BE2C (cell line): ENCODE data around the gene GALNT12.

Experiments used
- DNase-seq: peaks from one replicate; pipeline ENCODE4 v3.0.0-alpha.2; 2020
- H3K27me3 ChIP-seq: fragments of 250-450 bp; sonication (Bioruptor Pico); 2 replicates; pipeline ENCODE4 v1.5.1; 2020; ENCODE audit warnings: mild to moderate bottlenecking
- H3K36me3 ChIP-seq: fragments of 250-450 bp; sonication (Bioruptor Pico); 2 replicates; pipeline ENCODE4 v1.5.1; 2020; ENCODE audit warnings: mild to moderate bottlenecking
- H3K4me1 ChIP-seq: fragments of 250-450 bp; sonication (Bioruptor Pico); 2 replicates; pipeline ENCODE4 v1.5.1; 2020
- H3K4me3 ChIP-seq: 2 replicates; pipeline ENCODE4 v1.5.1; 2011; ENCODE audit warnings: low read depth, low read length
- H3K9me3 ChIP-seq: fragments of 250-450 bp; sonication (Bioruptor Pico); 2 replicates; pipeline ENCODE4 v1.5.1; 2020
- CTCF ChIP-seq: IDR thresholded peaks from 2 replicates; pipeline ENCODE4 v1.5.1; 2012; ENCODE audit warnings: mild to moderate bottlenecking, low read depth, low read length

The GALNT12 gene

GRCh38 chr9:98798254-98798653 lies 9.2 kb upstream of the GALNT12 start:
- Histone ChIP-seq H3K27me3 (peaks cover 5% of the 10 kb centered on the region), H3K4me3 (no peak overlapping the region), H3K36me3 (no peaks in the 10 kb centered on the region), H3K9me3 (peaks cover 4% of the 10 kb centered on the region; the same call in 1 of the 2 replicates), H3K4me1 (no peaks in the 10 kb centered on the region)
- DNase-seq, result no peak
- TF ChIP-seq CTCF, result no peak

GRCh38 chr9:98801561-98801960 lies 5.9 kb upstream of the GALNT12 start:
- H3K4me3 ChIP-seq, result no peak overlapping the region
- no peak for DNase-seq
- peaks cover 34% of the 10 kb centered on the region for H3K27me3 ChIP-seq
- no peaks in the 10 kb centered on the region for H3K36me3 ChIP-seq
- H3K4me1 ChIP-seq, result no peaks in the 10 kb centered on the region
- no peak for TF ChIP-seq CTCF
- peaks cover 4% of the 10 kb centered on the region; the same call in 1 of the 2 replicates for H3K9me3 ChIP-seq

- H3K4me1 ChIP-seq, result no peaks in the 10 kb centered on the region
- no peaks in the 10 kb centered on the region for H3K36me3 ChIP-seq
- H3K27me3 ChIP-seq, result peaks cover 38% of the 10 kb centered on the region
- no peak overlapping the region for H3K4me3 ChIP-seq
- peaks cover 4% of the 10 kb centered on the region; the same call in 1 of the 2 replicates for H3K9me3 ChIP-seq
- no peak for DNase-seq
- no peak for TF ChIP-seq CTCF
Measured at GRCh38 chr9:98801969-98802371, 5.5 kb upstream of the GALNT12 start.

- Histone ChIP-seq H3K4me3 (no peak overlapping the region), H3K36me3 (no peaks in the 10 kb centered on the region), H3K27me3 (peaks cover 59% of the 10 kb centered on the region), H3K9me3 (no peaks in the 10 kb centered on the region), H3K4me1 (no peaks in the 10 kb centered on the region)
- TF ChIP-seq CTCF, result no peak
- no peak for DNase-seq
Measured at GRCh38 chr9:98804083-98804482, 3.4 kb upstream of the GALNT12 start.

- Histone ChIP-seq H3K9me3 (no peaks in the 10 kb centered on the region), H3K36me3 (no peaks in the 10 kb centered on the region), H3K4me3 (no peak overlapping the region), H3K4me1 (no peaks in the 10 kb centered on the region), H3K27me3 (peaks cover 63% of the 10 kb centered on the region)
- TF ChIP-seq CTCF, result no peak
- no peak for DNase-seq
Measured at GRCh38 chr9:98805506-98806272, 1.8 kb upstream of the GALNT12 start.

GRCh38 chr9:98806394-98807035 lies 955 bp upstream of the GALNT12 start:
- DNase-seq, result no peak
- no peaks in the 10 kb centered on the region for H3K4me1 ChIP-seq
- no peaks in the 10 kb centered on the region for H3K9me3 ChIP-seq
- H3K36me3 ChIP-seq, result no peaks in the 10 kb centered on the region
- TF ChIP-seq CTCF, result no peak
- peaks cover 63% of the 10 kb centered on the region for H3K27me3 ChIP-seq
- no peak overlapping the region for H3K4me3 ChIP-seq
